ENCODE measurements around the gene ADH7.
"Not testable (repeated sequence)": the region's sequence is repeated elsewhere in the genome, so short reads cannot be mapped to it uniquely, and the experiment has no call there.

The ADH7 gene

GRCh38 chr4:99414902-99415301, 20.2 kb downstream of the ADH7 start:
- not testable (repeated sequence) for DNase-seq

- DNase-seq: no peak
These were observed 20.7 kb downstream of the ADH7 start for GRCh38 chr4:99414401-99414800.

GRCh38 chr4:99413140-99413539, 22.0 kb downstream of the ADH7 start:
- no peak for DNase-seq

GRCh38 chr4:99411041-99411440, 24.1 kb downstream of the ADH7 start:
- no peak for DNase-seq

- no peak for DNase-seq
These were observed 25.1 kb downstream of the ADH7 start for GRCh38 chr4:99410075-99410474.

- DNase-seq: no peak
These were observed 26.8 kb downstream of the ADH7 start for GRCh38 chr4:99408346-99408745.

- DNase-seq: peak; percentile 77
These were observed 29.6 kb downstream of the ADH7 start for GRCh38 chr4:99405433-99406115.

- DNase-seq: peak; percentile 93
These were observed 30.4 kb downstream of the ADH7 start for GRCh38 chr4:99404595-99405287.

- peak; percentile 38 for DNase-seq
These were observed 31.6 kb downstream of the ADH7 start for GRCh38 chr4:99403380-99404184.

GRCh38 chr4:99402765-99403164, 32.4 kb downstream of the ADH7 start:
- DNase-seq: no peak

- DNase-seq: no peak
These were observed 34.3 kb downstream of the ADH7 start for GRCh38 chr4:99400831-99401230.

- no peak for DNase-seq
These were observed 36.1 kb downstream of the ADH7 start for GRCh38 chr4:99399017-99399416.

- peak; percentile 62 for DNase-seq
These were observed 39.4 kb downstream of the ADH7 start for GRCh38 chr4:99395595-99396364.

GRCh38 chr4:99394896-99395295, 40.2 kb downstream of the ADH7 start:
- peak; percentile 19 for DNase-seq

GRCh38 chr4:99390055-99390454, 45.1 kb downstream of the ADH7 start:
- peak; percentile 73 for DNase-seq

GRCh38 chr4:99389606-99390005, 45.5 kb downstream of the ADH7 start:
- DNase-seq: peak; percentile 73

- DNase-seq: peak; percentile 95
These were observed 51.2 kb downstream of the ADH7 start for GRCh38 chr4:99383833-99384392.

GRCh38 chr4:99383399-99383798, 51.7 kb downstream of the ADH7 start:
- DNase-seq: peak; percentile 16

GRCh38 chr4:99382745-99383360, 52.3 kb downstream of the ADH7 start:
- DNase-seq: no peak

- no peak for DNase-seq
These were observed 53.5 kb downstream of the ADH7 start for GRCh38 chr4:99381588-99382175.

- DNase-seq: peak; percentile 13
These were observed 55.6 kb downstream of the ADH7 start for GRCh38 chr4:99379571-99379970.

Data from fibroblast of skin of abdomen (primary cell).